ENCODE measurements around the gene FNIP1.
"Not testable (repeated sequence)": the region's sequence is repeated elsewhere in the genome, so short reads cannot be mapped to it uniquely, and the experiment has no call there.

The FNIP1 gene

GRCh38 chr5:131786900-131787692, 9.7 kb downstream of the FNIP1 start:
- no peak for DNase-seq (ENCODE audit: low read depth, low spot score)

DNA sequence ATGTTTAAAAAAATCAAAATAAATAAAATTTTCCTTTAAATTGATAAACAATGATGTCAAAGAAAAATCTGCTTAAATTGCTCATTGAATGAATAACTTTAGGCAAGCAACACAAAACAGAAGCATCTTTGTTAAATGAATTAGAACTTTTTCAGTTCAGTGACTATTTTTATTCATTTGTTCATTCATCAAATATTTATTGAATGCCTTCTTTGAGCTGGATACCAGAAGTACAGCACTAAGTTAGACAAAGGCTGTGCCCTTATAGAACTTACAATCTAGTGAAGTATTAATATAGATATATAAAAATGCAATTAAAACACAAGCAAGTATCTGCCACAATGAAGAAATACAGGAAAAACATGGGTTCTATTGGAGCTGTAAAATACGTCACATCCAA, 10.8 kb downstream of the FNIP1 start:
- DNase-seq (ENCODE audit: low read depth, low spot score): no peak

DNA sequence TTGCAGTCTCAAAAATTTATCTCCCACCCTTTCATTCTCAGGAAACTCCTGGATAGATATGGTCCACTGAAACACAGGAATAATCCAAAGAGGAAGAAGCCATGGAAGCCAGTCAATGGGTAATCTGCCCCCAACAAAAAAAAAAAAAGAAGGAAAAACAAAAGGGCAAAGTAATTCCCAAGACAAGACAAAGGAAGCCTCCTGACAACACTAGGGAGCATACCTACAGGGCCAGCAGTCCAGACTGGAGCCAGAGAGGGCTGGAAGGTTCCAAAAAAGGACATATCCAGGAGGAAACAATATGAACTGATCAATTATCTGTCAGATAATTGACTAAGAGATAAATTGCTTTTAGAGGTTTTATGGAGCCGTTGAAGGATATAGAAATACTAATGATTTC, 12.9 kb downstream of the FNIP1 start:
- DNase-seq (ENCODE audit: low read depth, low spot score): no peak

DNA sequence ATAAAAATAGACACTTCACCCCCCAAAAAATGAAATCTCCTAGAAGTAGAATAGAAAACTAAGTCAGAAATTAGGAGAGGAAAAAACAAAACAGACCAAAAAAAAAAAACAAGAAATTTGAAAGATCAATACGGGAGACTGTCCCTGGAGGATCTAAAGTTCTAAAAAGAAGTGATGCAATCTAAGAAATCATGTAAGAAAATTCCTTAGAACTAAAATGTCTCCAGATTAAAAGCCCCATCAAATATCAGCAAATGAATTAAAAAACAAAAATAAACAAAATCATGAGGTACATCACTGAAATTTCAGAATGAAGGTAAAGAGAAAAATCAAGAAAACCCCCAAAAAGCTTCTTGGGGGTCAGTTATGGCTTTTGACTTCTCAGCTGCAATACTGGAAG, 13.5 kb downstream of the FNIP1 start:
- no peak for DNase-seq (ENCODE audit: low read depth, low spot score)

GRCh38 chr5:131782717-131783116, 14.1 kb downstream of the FNIP1 start:
- no peak for DNase-seq (ENCODE audit: low read depth, low spot score)

DNA sequence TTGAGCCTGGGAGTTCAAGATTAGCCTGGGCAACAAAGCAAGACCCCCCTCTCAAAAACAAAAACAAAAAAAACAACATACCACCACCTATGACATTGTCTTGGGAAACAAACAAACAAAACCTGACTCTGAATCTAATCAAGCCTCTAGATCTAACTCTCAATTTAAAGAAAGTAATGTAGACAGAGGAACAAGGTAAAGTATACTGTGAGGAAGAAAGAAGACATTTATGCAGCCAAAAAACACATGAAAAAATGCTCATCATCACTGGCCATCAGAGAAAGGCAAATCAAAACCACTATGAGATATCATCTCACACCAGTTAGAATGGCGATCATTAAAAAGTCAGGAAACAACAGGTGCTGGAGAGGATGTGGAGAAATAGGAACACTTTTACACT, 18.7 kb downstream of the FNIP1 start:
- not testable (repeated sequence) for DNase-seq (ENCODE audit: low read depth, low spot score)

GRCh38 chr5:131776450-131776849, 20.4 kb downstream of the FNIP1 start:
- no peak for DNase-seq (ENCODE audit: low read depth, low spot score)

GRCh38 chr5:131774652-131775367, 22.0 kb downstream of the FNIP1 start:
- no peak for DNase-seq (ENCODE audit: low read depth, low spot score)

DNA sequence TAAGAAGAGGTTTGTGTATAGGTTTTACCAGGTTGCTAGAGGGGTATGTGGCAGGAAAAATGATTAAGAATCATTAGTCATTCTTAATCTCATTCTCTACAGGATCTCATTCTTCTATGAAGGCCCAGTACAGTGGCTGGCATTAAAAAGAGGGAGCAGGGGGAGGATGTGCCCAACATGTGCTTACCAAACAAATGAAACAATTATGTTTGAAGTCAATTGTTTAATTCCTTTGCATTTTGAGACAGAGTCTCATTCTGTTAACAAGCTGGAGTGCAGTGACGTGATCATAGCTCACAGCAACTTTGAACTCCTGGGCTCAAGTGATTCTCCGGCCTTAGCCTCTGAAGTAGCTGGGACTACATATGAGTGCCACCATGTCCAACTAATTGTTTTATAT, 23.0 kb downstream of the FNIP1 start:
- no peak for DNase-seq (ENCODE audit: low read depth, low spot score)

GRCh38 chr5:131771692-131772091, 25.1 kb downstream of the FNIP1 start:
- DNase-seq (ENCODE audit: low read depth, low spot score): no peak

GRCh38 chr5:131769961-131770360, 26.9 kb downstream of the FNIP1 start:
- no peak for DNase-seq (ENCODE audit: low read depth, low spot score)

DNA sequence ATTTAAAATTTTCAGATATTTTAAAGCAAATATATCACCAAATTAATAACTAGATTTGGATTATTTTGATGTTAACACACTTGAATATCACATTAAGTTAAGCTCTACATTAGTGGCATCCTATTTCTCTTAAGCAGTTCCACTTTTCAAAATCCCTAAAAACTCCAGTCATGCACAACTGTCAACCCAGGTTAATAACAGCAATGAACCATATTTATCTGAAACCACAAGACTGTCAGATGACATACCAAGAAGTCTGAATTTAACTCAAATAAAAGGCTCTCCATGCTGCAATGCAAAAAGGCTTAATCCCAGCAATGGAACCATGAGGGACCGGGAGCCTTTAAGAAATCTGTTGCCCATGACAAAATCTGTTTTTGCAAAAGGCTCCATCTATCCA, 27.5 kb downstream of the FNIP1 start:
- no peak for DNase-seq (ENCODE audit: low read depth, low spot score)

- no peak for DNase-seq (ENCODE audit: low read depth, low spot score)
Measured at GRCh38 chr5:131767891-131768290, 28.9 kb downstream of the FNIP1 start.

GRCh38 chr5:131766689-131767088, 30.1 kb downstream of the FNIP1 start:
- DNase-seq (ENCODE audit: low read depth, low spot score): no peak

DNA sequence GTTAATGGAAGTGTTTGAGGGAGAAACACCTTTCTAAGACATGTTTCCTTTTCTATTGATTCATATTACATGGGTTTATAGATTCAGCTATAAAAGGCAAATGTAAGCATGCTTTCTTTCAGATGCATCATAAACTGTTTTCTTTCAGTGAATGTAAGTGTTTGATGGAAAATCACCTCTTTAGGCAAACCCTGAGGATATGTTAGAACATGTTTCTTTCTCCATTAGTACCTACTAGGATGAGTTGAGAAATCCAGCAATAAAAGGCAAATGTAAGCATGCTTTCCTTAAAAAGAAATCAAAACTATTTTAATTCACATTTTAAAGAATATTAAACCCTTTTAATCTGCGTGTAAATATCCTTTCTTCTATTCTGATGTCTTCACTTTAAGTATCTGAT, 31.6 kb downstream of the FNIP1 start:
- DNase-seq (ENCODE audit: low read depth, low spot score): no peak

GRCh38 chr5:131763968-131764367, 32.8 kb downstream of the FNIP1 start:
- DNase-seq (ENCODE audit: low read depth, low spot score): no peak

GRCh38 chr5:131760793-131761192, 36.0 kb downstream of the FNIP1 start:
- no peak for DNase-seq (ENCODE audit: low read depth, low spot score)

DNA sequence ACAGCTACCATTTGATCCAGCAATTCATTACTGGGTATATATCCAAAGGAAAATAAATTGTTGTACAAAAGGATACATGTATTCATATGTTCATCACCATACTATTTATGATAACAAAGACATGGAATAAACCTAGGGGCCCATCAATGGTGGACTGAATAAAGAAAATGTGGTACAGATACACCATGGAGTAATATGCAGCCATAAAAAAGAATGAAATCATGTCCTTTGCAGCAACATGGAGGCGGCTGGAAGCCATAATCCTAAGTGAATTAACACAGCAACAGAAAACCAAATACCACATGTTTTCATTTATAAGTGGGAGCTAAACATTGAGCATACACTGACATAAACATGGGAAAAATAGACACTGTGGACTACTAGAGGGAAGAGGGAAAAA, 37.1 kb downstream of the FNIP1 start:
- no peak for DNase-seq (ENCODE audit: low read depth, low spot score)

DNA sequence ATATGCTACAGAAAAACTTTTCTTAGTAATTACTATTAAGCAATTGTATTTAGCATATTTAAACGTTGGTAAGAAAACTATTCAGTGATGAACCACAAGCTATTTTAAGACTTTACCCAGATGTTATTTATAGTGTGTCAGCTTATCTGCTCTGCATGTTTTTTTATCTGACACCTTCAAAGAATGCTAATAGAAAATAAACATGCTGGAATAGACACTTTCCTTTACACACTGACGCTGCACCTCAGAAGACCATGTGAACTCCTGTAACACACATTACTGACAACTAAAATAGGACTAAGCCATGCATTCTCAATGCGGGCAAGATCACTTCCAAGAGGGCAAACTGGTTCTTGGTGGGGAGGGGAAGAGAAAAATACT, 38.3 kb downstream of the FNIP1 start:
- DNase-seq (ENCODE audit: low read depth, low spot score): no peak

- no peak for DNase-seq (ENCODE audit: low read depth, low spot score)
Measured at GRCh38 chr5:131757830-131758519, 38.8 kb downstream of the FNIP1 start.

- no peak for DNase-seq (ENCODE audit: low read depth, low spot score)
Measured at GRCh38 chr5:131756942-131757341, 39.9 kb downstream of the FNIP1 start.

DNA sequence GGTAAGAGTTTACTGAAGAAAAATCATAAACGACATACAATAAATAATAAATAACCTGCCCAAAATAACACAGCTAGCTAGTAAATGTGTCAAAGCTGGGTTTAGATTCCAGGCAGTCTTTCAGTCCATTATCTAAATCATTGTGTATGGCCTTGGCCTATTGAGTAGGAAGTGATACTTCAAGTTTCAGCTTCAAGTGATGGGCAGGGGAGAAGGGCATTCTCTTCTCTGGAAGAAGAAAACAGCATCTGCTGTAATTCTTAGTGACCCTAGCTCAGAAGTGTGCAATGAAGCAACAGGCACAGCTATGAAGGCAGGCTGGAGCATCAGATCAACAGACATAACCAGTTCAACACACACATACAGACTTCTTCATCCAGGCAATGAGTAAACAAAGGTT, 42.5 kb downstream of the FNIP1 start:
- no peak for DNase-seq (ENCODE audit: low read depth, low spot score)

- DNase-seq (ENCODE audit: low read depth, low spot score): no peak
Measured at GRCh38 chr5:131751506-131751905, 45.3 kb downstream of the FNIP1 start.
